NCI-H2171 (cell line): ENCODE measurements around the gene DPP6.

Experiments
- DNase-seq: peaks from one replicate; lab custom pipeline; 2025; lab: John Stamatoyannopoulos, UW

The DPP6 gene

GRCh38 chr7:154877031-154877430 is 824.8 kb downstream of the DPP6 start:
- DNase-seq = no peak

GRCh38 chr7:154879629-154880028 is 827.4 kb downstream of the DPP6 start:
- no peak for DNase-seq

GRCh38 chr7:154880513-154880912 is 828.3 kb downstream of the DPP6 start:
- no peak for DNase-seq

GRCh38 chr7:154881026-154881425 is 828.8 kb downstream of the DPP6 start:
- no peak for DNase-seq

GRCh38 chr7:154881526-154881925 is 829.3 kb downstream of the DPP6 start:
- DNase-seq = no peak

GRCh38 chr7:154882931-154883474 is 830.8 kb downstream of the DPP6 start:
- DNase-seq = no peak

GRCh38 chr7:154884348-154884920 is 832.2 kb downstream of the DPP6 start:
- no peak for DNase-seq

GRCh38 chr7:154886591-154886990 is 834.4 kb downstream of the DPP6 start:
- no peak for DNase-seq

- DNase-seq = no peak
These were observed 836.5 kb downstream of the DPP6 start for GRCh38 chr7:154888690-154889089.

- DNase-seq = no peak
These were observed 840.3 kb downstream of the DPP6 start for GRCh38 chr7:154892459-154892858.

- DNase-seq = no peak
These were observed 843.9 kb downstream of the DPP6 start for GRCh38 chr7:154896076-154896475.

- no peak for DNase-seq
These were observed 847.0 kb downstream of the DPP6 start for GRCh38 chr7:154898973-154899855.

GRCh38 chr7:154899862-154900261 is 847.7 kb downstream of the DPP6 start:
- no peak for DNase-seq

GRCh38 chr7:154902600-154903082 is 850.4 kb downstream of the DPP6 start:
- DNase-seq = no peak

GRCh38 chr7:154903083-154903731 is 851.0 kb downstream of the DPP6 start:
- no peak for DNase-seq

GRCh38 chr7:154905146-154905545 is 852.9 kb downstream of the DPP6 start:
- DNase-seq = no peak

GRCh38 chr7:154905615-154906014 is 853.4 kb downstream of the DPP6 start:
- DNase-seq = no peak

GRCh38 chr7:154906201-154906600 is 854.0 kb downstream of the DPP6 start:
- DNase-seq = no peak

- no peak for DNase-seq
These were observed 854.6 kb downstream of the DPP6 start for GRCh38 chr7:154906736-154907355.

GRCh38 chr7:154907651-154908620 is 855.7 kb downstream of the DPP6 start:
- DNase-seq = no peak
